Thyroid gland (tissue), 4 donors: ENCODE results near the gene GRM7.

Experiments used
- POLR2A ChIP-seq, 2 donors: fragments of 450-650 bp; IDR thresholded peaks; one replicate each; pipeline ENCODE4 v1.6.1; 2017; ENCODE audit warnings: antibody characterized with exemption in 2 of 2, mild to moderate bottlenecking in 2 of 2, moderate library complexity in 1 of 2
- TF ChIP-seq, protein P1 (sequence below), 6 experiments: fragments of 200-600 bp in 3 of 6; fragments of 450-650 bp in 3 of 6; sonication (generic) in 3 of 6; IDR thresholded peaks; one replicate each; pipeline ENCODE4 v1.5.1; 2016 to 2019; ENCODE audit warnings: antibody characterized with exemption in 6 of 6, mild to moderate bottlenecking in 2 of 6, inconsistent platforms in 1 of 6, moderate library complexity in 1 of 6

DNA sequence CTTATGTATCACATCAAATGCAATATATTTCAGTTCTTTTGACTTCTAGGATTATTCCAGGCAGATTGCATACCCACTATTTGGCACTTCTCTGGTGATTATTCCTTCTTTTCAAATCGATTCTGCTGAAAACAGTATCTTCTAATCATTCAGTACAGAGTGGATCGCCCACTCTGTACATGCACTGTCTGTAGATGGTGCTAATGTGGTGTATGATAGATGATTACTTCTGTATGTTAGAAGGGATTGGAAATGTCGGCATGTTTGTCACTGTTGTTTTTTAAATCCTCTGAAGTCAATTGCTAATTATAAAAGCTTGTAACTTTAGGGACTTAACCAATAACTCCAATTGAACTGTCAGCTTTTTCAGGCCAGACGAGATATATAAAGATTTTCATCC is 642.5 kb downstream of the GRM7 start:
- TF ChIP-seq, protein P1, sequence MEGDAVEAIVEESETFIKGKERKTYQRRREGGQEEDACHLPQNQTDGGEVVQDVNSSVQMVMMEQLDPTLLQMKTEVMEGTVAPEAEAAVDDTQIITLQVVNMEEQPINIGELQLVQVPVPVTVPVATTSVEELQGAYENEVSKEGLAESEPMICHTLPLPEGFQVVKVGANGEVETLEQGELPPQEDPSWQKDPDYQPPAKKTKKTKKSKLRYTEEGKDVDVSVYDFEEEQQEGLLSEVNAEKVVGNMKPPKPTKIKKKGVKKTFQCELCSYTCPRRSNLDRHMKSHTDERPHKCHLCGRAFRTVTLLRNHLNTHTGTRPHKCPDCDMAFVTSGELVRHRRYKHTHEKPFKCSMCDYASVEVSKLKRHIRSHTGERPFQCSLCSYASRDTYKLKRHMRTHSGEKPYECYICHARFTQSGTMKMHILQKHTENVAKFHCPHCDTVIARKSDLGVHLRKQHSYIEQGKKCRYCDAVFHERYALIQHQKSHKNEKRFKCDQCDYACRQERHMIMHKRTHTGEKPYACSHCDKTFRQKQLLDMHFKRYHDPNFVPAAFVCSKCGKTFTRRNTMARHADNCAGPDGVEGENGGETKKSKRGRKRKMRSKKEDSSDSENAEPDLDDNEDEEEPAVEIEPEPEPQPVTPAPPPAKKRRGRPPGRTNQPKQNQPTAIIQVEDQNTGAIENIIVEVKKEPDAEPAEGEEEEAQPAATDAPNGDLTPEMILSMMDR (IDR thresholded peaks at IDR 0.05): no peak
- TF ChIP-seq POLR2A (IDR thresholded peaks at IDR 0.05): no peak
